NT2/D1 (cell line): ENCODE measurements around the gene SLC6A16.

ENCODE experiments used
- SUZ12 ChIP-seq: IDR thresholded peaks from 2 replicates; pipeline ENCODE4 v1.6.1; 2011; ENCODE audit not compliant: insufficient read length, insufficient read depth; ENCODE audit errors: extremely low read depth
- YY1 ChIP-seq: IDR thresholded peaks from 2 replicates; pipeline ENCODE4 v1.6.1; 2011; ENCODE audit not compliant: insufficient read length, insufficient read depth
- ZNF274 ChIP-seq: IDR thresholded peaks from 2 replicates; pipeline ENCODE4 v1.6.1; 2011; ENCODE audit warnings: mild to moderate bottlenecking, low read depth, low read length

DNA sequence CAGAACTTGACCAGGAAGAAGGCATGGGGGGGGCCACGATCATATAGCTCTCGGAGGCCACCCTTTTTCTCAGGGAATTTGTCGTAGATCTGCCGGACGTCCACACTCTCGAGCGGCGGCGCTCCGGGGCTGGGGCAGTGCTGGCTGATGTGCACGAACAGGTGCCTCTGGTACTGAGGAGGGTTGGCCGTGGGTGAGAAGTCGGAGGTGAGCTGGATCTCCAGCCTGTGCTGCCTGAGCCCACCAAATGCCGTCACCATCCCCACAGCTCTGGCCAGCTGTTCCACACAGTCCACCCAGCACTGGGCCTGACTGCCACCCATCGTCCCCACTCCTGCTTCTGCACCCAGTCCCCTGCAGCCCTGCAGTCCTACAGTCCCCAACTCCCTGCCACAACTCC lies 22.2 kb upstream of the SLC6A16 start:
- no peak for TF ChIP-seq YY1
- TF ChIP-seq ZNF274, result no peak
- TF ChIP-seq SUZ12, result no peak
